Tibial artery (tissue), 4 donors: Measurements from ENCODE around the gene CRYGC.

Source experiments
- DNase-seq, 2 donors: peaks; one replicate each; pipeline ENCODE4 v3.0.0-alpha.2; 2019
- H3K27ac ChIP-seq, 2 donors: fragments of 200-600 bp; sonication (generic) in 1 of 2; 1 replicate in 1 of 2; 2 replicates in 1 of 2; pipeline ENCODE4 v1.5.1; 2018 to 2019; ENCODE audit warnings: mild to moderate bottlenecking in 1 of 2
- H3K27me3 ChIP-seq, 2 donors: fragments of 200-600 bp; sonication (generic) in 1 of 2; one replicate each; pipeline versions ENCODE4 v1.5.1 to v1.6.0; 2016 to 2019
- H3K36me3 ChIP-seq, 3 donors: fragments of 200-600 bp; sonication (generic) in 2 of 3; one replicate each; pipeline ENCODE4 v1.5.1; 2016 to 2019; ENCODE audit warnings: mild to moderate bottlenecking in 2 of 3
- H3K4me1 ChIP-seq, 4 donors: fragments of 200-600 bp; sonication (generic) in 2 of 4; 1 replicate in 3 of 4; 2 replicates in 1 of 4; pipeline ENCODE4 v1.5.1; 2016 to 2019
- H3K4me3 ChIP-seq, 2 donors: fragments of 200-600 bp; sonication (generic) in 1 of 2; 1 replicate in 1 of 2; 2 replicates in 1 of 2; pipeline ENCODE4 v1.5.1; 2018 to 2019; ENCODE audit warnings: mild to moderate bottlenecking in 2 of 2
- H3K9me3 ChIP-seq, 3 donors: fragments of 200-600 bp; sonication (generic) in 1 of 3; one replicate each; pipeline ENCODE4 v1.5.1; 2016 to 2019
- CTCF ChIP-seq, 2 experiments: fragments of 200-600 bp in 1 of 2; fragments of 450-650 bp in 1 of 2; IDR thresholded peaks; one replicate each; pipeline ENCODE4 v1.5.1; 2017 to 2019; ENCODE audit warnings: antibody characterized with exemption in 2 of 2, mild to moderate bottlenecking in 1 of 2, moderate library complexity in 1 of 2
- intact Hi-C: fragments of 100-400 bp; cut with DNase I; formaldehyde crosslinking; loops from one replicate; pipeline ENCODE4 v1.15.0; 2023; ENCODE audit warnings: low total_unique reads

The CRYGC gene

GRCh38 chr2:208083807-208084206 lies 45.8 kb downstream of the CRYGC start:
- peaks cover 0 to under 1% of the 10 kb centered on the region in 2 donors for H3K27me3 ChIP-seq
- intact Hi-C loops = no loop called here
- H3K4me3 ChIP-seq = no peak overlapping the region
- H3K4me1 ChIP-seq = no peaks in the 10 kb centered on the region
- DNase-seq = no peak
- TF ChIP-seq CTCF (IDR thresholded peaks at IDR 0.05) = no peak
- H3K36me3 ChIP-seq = no peaks in the 10 kb centered on the region
- no peak overlapping the region for H3K27ac ChIP-seq
- no peaks in the 10 kb centered on the region for H3K9me3 ChIP-seq
